Putamen (tissue), 1 donor: ENCODE results near the gene CPA5.

ENCODE experiments used
- DNase-seq: peaks from one replicate; pipeline ENCODE4 v3.0.0-alpha.2; 2016; ENCODE audit warnings: low spot score

The CPA5 gene

DNA sequence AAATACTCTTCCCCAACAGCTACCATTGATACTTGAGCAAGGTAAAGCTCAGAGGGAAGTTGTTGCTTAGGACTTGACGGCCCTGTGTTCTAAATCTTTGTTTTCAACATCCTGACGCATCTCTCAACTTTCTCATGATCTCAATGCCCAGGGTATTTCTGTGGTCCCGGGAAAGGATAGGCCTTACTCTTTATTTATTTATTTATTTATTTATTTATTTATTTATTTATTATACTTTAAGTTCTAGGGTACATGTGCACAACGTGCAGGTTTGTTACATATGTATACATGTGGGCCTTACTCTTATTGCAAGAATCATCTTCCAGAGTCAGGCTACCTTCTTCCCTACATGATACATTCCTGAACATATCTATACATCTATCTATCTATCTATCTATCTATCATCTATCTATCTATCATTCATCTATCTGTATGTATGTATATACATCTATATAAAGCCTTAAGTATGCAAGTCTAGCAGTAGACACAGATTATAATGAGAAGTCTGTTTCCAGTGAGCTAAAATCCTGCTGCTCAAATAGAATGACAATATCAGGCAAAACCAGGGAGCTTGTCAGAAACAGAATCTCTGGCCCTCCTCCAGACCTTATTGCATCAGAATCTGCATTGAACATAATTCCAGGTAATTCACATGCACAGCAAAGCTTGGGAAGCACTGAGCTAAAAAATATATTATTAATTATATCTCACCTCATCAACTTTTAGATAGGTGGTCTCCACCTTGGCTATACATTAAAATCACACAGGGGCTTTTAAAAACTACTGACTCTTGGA, 12.2 kb upstream of the CPA5 start:
- no peak for DNase-seq

DNA sequence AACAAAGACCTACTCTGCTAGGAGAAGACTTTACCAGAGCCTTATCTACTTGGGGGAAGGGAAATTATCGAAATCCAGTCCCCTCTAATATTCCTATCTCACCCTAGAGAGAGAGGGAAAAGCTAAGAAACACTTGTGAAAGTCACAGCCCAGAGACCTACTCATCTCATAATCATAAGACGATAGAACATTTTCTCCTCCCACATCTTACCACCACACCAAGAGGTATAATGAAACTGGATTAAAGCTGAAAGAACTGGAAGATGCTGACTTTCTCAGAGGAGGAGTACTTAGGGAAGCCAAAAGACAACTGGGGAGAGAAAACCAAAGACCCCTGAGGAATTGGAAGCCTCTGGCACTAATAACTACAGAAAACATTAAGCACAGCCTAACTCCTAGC, 10.8 kb upstream of the CPA5 start:
- DNase-seq: no peak

- DNase-seq: no peak
Observed at GRCh38 chr7:130334274-130334673, 10.3 kb upstream of the CPA5 start.

- no peak for DNase-seq
Observed at GRCh38 chr7:130337410-130337971, 7.1 kb upstream of the CPA5 start.

GRCh38 chr7:130338233-130338632, 6.4 kb upstream of the CPA5 start:
- DNase-seq: no peak

- no peak for DNase-seq
Observed at GRCh38 chr7:130341882-130342281, 2.7 kb upstream of the CPA5 start.

GRCh38 chr7:130342701-130343380, 1.8 kb upstream of the CPA5 start:
- no peak for DNase-seq

DNA sequence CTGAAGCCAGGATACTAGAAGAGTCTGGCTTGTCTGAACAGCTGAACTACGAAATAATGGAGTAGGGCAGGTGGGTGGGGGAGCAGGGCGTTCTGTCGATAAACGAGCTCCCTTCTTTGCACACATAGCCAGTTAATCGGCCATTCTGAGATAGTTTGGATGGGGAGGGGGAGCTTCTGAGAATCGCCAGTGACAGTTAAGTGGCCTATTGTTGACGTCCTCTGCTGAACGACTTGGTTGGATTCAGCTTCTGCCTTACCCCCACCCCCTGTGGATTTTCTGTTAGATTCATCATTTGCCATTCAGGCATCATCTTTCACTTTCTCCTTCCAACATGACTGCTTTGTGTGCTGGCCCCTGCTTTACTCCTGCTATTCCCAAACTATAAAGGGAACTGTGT, 520 bp downstream of the CPA5 start:
- no peak for DNase-seq

DNA sequence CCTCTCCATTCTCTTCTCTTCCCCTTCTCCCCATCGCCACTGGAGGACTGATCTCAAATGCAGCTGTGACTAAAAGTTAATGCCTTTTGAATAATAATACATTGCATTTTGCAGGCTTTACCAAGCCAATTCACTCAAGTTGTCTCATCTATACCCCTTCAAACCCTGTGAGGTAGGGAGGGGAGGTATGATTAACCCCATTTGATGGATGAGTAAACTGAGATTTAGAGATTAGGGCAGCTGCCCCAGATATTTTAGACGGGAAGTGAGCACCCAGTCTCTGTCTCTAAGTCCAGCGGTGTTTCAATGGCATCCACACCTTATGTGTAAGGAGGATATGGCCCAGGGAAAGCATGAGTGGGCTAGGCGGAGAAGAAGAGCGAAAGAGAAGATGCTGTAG, 1.1 kb downstream of the CPA5 start:
- no peak for DNase-seq

DNA sequence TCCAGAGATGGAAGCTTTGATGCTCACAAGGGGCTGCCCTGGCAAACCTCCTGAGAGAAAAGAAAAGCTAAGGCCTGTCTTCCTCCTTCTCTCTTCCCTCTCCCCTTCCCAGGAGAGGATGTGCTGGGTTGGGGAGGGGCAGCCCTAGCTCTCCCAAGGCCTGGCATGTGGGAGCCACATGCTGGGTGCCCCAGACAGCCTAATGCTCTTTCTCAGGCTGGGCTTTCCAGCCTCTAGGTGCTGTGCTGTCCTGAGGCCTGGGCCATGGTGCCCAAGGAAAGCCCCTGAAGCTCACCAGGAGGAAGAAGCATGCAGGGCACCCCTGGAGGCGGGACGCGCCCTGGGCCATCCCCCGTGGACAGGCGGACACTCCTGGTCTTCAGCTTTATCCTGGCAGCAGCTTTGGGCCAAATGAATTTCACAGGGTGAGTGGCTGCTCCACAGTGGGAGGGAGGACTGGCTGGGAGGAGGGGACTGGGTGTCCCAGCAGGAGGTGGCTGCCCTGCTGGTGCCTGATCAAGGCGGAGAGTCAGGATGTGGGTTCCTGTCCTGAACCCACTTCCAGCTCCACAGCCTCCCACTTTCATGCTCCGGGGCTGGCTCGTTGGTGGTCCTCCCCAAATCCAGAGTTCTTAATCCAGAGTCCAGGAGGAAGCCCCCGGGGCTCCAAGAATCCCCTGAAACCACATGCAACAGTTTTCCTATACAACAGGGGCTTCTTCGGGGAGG, 1.7 kb downstream of the CPA5 start:
- DNase-seq: no peak

GRCh38 chr7:130346941-130347340, 2.3 kb downstream of the CPA5 start:
- DNase-seq: no peak

DNA sequence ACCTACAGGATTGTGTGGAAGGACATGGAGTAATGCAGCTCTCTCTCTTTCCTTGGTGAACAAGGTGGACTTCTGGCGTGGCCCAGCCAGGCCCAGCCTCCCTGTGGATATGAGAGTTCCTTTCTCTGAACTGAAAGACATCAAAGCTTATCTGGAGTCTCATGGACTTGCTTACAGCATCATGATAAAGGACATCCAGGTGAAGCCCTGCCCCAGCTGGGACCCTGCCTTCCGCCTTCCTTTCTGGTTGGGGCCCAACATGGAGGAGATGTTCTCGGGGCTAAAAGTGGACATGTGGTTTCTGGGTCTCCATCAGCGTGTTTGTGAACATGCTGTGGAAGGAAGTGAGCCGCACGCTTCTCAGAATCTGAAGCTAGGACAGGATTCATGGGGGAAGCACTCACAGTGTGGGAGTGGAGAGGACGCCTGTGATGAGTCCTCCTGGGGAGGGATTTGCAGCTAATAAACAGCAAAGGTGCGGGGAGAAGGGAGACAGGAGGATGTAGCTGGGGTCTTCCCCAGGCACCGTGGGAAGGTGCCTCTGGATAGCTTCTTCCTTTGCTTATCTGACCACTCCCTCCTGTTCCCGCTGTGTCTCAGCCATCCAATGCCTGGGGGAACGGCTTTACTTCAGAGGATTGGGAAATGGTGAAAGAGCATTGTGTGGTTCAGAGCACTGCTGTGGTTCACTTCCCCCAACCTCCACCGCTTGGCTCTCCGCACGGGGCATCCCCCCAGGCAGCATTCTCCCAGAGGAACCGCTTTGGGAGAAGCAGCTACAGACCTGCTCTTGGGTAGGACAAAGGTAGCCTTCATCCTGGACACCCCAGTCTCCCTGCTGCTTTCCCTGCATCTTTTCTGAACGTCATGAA, 5.5 kb downstream of the CPA5 start:
- DNase-seq: no peak

DNA sequence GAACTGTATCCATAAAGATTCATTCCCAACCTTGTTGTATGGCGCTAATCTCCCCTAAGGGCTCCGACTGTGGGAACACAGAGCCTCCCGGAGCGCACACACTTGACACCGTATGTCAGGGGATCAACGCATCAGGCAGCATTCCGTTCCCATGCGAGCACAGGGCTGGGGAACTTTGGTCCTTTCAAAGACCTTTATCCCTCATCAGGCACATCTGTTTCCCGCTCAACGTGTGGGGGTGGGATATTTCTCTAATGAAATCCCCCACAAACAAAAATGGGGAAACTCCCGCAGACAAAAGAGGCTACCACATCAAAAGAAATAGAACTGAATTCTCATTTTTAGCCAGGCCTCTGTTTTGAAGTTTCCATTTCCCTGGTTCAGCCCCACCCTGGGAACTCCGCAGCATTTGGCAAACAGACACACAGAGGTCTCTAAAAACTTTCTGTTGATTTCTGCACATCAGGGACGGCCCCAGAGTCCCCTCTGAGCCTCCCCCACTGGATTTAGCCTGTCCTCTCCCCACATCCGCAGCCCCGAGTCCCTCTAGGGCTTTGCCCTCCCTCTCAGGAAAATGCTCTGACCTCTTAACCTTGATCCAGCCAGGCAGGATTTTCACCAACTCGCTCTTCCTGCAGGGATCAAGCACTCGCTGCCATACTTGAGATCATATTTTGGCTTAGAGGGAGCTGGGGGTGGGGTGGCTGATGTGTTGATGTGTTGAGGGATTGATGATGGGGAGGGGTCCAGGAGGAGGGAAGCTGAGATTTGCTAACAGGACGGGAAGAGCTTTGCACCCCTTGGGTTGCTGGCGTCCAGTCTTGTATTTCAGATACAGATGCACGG, 6.6 kb downstream of the CPA5 start:
- DNase-seq: no peak

DNA sequence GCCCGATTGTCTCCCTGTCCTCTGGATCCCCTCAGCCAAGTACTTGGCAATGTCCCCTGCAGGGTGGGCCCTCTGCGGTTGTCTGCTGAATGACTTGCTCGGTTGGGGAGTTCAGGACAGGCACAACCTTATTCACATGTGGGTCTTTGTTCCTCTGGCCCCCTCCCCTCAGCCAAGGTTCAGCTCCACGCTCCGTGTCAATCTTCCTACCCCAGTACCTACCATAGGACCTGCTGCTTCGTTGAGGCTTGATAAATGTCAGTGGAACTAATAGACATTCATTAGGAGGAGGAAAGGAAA, 7.1 kb downstream of the CPA5 start:
- no peak for DNase-seq

- DNase-seq: peak; percentile 45
Observed at GRCh38 chr7:130352194-130353074, 7.8 kb downstream of the CPA5 start.

GRCh38 chr7:130353196-130353595, 8.6 kb downstream of the CPA5 start:
- no peak for DNase-seq

GRCh38 chr7:130356121-130356875, 11.7 kb downstream of the CPA5 start:
- DNase-seq: no peak

DNA sequence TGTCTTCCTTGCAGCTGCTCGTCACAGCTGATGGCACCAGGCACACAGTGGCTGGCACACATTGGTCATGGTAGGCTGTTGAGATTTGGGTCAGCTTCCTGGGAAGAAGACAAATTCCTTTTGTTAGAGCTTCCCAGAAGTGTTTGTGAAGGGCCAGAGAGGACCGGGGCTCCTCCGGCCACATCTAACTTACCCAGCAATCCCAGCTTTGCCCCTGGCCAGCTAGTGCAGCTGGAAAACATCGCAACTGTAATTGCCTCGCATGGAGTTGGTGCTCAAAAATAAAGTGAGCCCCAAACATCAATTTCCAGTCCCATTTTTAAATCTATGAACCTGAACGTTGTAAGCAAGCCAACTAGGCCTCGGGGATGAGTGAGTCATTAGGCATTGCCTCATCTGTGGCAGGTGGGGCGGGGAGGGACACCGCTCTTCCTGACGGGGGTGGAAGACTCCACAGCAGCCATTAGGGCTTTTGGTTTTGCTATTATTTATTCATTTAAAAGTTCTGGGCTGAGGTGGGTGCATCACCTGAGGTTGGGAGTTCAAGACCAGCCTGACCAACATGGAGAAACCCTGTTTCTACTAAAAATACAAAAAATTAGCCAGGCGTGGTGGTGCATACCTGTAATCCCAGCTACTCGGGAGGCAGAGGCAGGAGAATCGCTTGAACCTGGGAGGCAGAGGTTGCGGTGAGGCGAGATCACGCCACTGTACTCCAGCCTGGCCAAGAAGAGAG, 12.4 kb downstream of the CPA5 start:
- DNase-seq: peak; percentile 63

DNA sequence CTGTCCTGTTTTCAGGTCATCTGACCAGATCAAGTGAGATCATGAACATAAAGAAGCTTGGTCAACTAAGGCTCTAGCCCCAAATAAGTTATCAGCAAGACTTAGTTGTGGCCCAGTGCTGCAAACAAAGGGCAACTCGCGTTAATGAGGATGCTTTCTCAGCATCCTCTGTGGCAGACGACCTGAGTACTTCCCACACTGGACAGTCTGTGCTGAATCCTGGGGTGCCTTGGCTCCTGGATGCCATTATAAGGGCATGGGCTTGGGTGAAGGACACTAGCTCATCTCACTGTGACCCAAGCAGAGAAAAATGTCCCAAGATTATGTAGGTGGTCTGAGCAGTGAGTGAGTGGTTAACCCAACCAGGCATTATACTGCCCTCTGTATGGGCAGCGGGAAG, 13.9 kb downstream of the CPA5 start:
- no peak for DNase-seq
